CD4-positive, alpha-beta T cell (primary cell): ENCODE data around the gene CTAGE1. TPM values are rescaled to one million over a fixed set of nuclear protein-coding genes. Genes with fewer than 3 reads are reported as not detected.

Experiments used
- ATAC-seq: fragments of 200-7000 bp; cut with Tn5 transposase; one replicate; pipeline ENCODE4 v1.10.0; 2022; ENCODE audit warnings: mild to moderate bottlenecking; ENCODE audit not compliant: poor library complexity
- CTCF ChIA-PET: fragments of 350-600 bp; sonication (Branson Sonifier 250); formaldehyde crosslinking; loops from one replicate; lab custom pipeline; 2021; ENCODE audit warnings: antibody characterized with exemption, inconsistent platforms; lab: Charles Lee
- POLR2A ChIA-PET: fragments of 350-600 bp; sonication (Branson Sonifier 250); formaldehyde crosslinking; loops from one replicate; lab custom pipeline; 2021; ENCODE audit warnings: antibody characterized with exemption, inconsistent platforms; lab: Charles Lee
- DNase-seq, 14 experiments: peaks; one replicate each; pipeline ENCODE4 v3.0.0-alpha.2; 2013 to 2020; ENCODE audit warnings: mixed read lengths in 2 of 14
- H3K27ac ChIP-seq, 2 donors: one replicate each; pipeline versions ENCODE4 v1.5.1 to v1.7.0; 2013; ENCODE audit warnings: low read length in 2 of 2, low read depth in 1 of 2, mild to moderate bottlenecking in 1 of 2
- H3K27me3 ChIP-seq, 2 experiments: 1 replicate in 1 of 2; 2 replicates in 1 of 2; pipeline versions ENCODE4 v1.6.1 to v1.7.0; 2013; ENCODE audit warnings: low read length in 2 of 2, control low read depth in 1 of 2, mild to moderate bottlenecking in 1 of 2, moderate library complexity in 1 of 2; ENCODE audit not compliant: insufficient read depth in 2 of 2, control insufficient read depth in 1 of 2
- H3K36me3 ChIP-seq: one replicate; pipeline ENCODE4 v1.6.1; 2013; ENCODE audit warnings: low read length, control low read depth; ENCODE audit not compliant: insufficient read depth
- H3K4me1 ChIP-seq: one replicate; pipeline ENCODE4 v1.6.1; 2013; ENCODE audit warnings: low read length, control low read depth; ENCODE audit not compliant: insufficient read depth
- H3K4me3 ChIP-seq: one replicate; pipeline ENCODE4 v1.5.1; 2013; ENCODE audit warnings: mild to moderate bottlenecking, low read length, moderate library complexity
- H3K9me3 ChIP-seq, 2 experiments: 1 replicate in 1 of 2; 2 replicates in 1 of 2; pipeline versions ENCODE4 v1.6.1 to v1.7.0; 2013; ENCODE audit warnings: low read length in 2 of 2, mild to moderate bottlenecking in 2 of 2, control low read depth in 1 of 2, moderate library complexity in 1 of 2; ENCODE audit not compliant: control insufficient read depth in 1 of 2, insufficient read depth in 1 of 2
- H3K27ac Mint-ChIP-seq: one replicate; pipeline ENCODE4 v1.8.0; 2020; ENCODE audit warnings: mixed read lengths
- H3K27me3 Mint-ChIP-seq: one replicate; pipeline ENCODE4 v1.8.0; 2021; ENCODE audit warnings: mixed read lengths
- H3K36me3 Mint-ChIP-seq: one replicate; pipeline ENCODE4 v1.8.0; 2021; ENCODE audit warnings: low read depth, mixed read lengths
- H3K4me1 Mint-ChIP-seq: one replicate; pipeline ENCODE4 v1.8.0; 2021; ENCODE audit warnings: low read depth, mixed read lengths
- H3K4me3 Mint-ChIP-seq: one replicate; pipeline ENCODE4 v1.8.0; 2020; ENCODE audit warnings: mild to moderate bottlenecking, mixed read lengths
- H3K9me3 Mint-ChIP-seq: one replicate; pipeline ENCODE4 v1.8.0; 2020; ENCODE audit warnings: mixed read lengths
- CTCF ChIP-seq: fragments of 200-600 bp; IDR thresholded peaks from one replicate; pipeline ENCODE4 v1.8.0; 2022; ENCODE audit warnings: antibody characterized with exemption, mild to moderate bottlenecking
- intact Hi-C, 2 experiments: fragments of 100-400 bp; cut with DNase I in 1 of 2; cut with micrococcal nuclease in 1 of 2; formaldehyde crosslinking; loops; one replicate each; pipeline versions ENCODE4 v1.15.1 to v1.9.0; 2023 to 2025; cut with DNase I, micrococcal nuclease
- total RNA-seq, 174 experiments: library from RNA in 2 of 174; stranded (reverse) in 2 of 174; gene quantifications; one replicate each; pipeline ENCODE4 v1.2.3 and lab custom pipeline; 2021 to 2026

The CTAGE1 gene
- total RNA-seq, 2 experiments from 2014 or later: not detected

- intact Hi-C loops: no loop called here
- ATAC-seq (peak; percentile 32), DNase-seq (peak in 9 of 14 experiments; percentile 2 to 80 (median 13))
- Mint-ChIP-seq H3K4me1 (no peaks in the 10 kb centered on the region), H3K9me3 (peaks cover 5% of the 10 kb centered on the region), H3K27me3 (no peaks in the 10 kb centered on the region), H3K36me3 (no peaks in the 10 kb centered on the region), H3K27ac (no peak overlapping the region), H3K4me3 (no peak overlapping the region)
- ChIA-PET POLR2A (no interaction called here), CTCF (no interaction called here)
- no peak for TF ChIP-seq CTCF
- Histone ChIP-seq H3K27me3 (no peaks in the 10 kb centered on the region), H3K36me3 (no peaks in the 10 kb centered on the region), H3K4me1 (no peaks in the 10 kb centered on the region), H3K9me3 (peaks cover 0 to 11% of the 10 kb centered on the region in 2 experiments), H3K4me3 (no peak overlapping the region), H3K27ac (no peak overlapping the region)
Measured at GRCh38 chr18:22391407-22392345, 26.0 kb downstream of the CTAGE1 start.

GRCh38 chr18:22387787-22388186 lies 29.9 kb downstream of the CTAGE1 start:
- no peak overlapping the region for H3K4me3 Mint-ChIP-seq
- Histone ChIP-seq H3K4me3 (no peak overlapping the region), H3K4me1 (no peaks in the 10 kb centered on the region), H3K9me3 (peaks cover 0 to 10% of the 10 kb centered on the region in 2 experiments), H3K27ac (no peak overlapping the region), H3K36me3 (no peaks in the 10 kb centered on the region), H3K27me3 (no peaks in the 10 kb centered on the region)
- H3K4me1 Mint-ChIP-seq: no peaks in the 10 kb centered on the region
- POLR2A ChIA-PET: no interaction called here
- H3K36me3 Mint-ChIP-seq: no peaks in the 10 kb centered on the region
- ATAC-seq: no peak
- intact Hi-C loops: no loop called here
- no peak for DNase-seq
- H3K27me3 Mint-ChIP-seq: no peaks in the 10 kb centered on the region
- peaks cover 5% of the 10 kb centered on the region for H3K9me3 Mint-ChIP-seq
- TF ChIP-seq CTCF: no peak
- no peak overlapping the region for H3K27ac Mint-ChIP-seq
- CTCF ChIA-PET: no interaction called here

GRCh38 chr18:22387364-22387763 lies 30.4 kb downstream of the CTAGE1 start:
- peaks cover 5% of the 10 kb centered on the region for H3K9me3 Mint-ChIP-seq
- TF ChIP-seq CTCF: no peak
- H3K9me3 ChIP-seq: peaks cover 0 to 10% of the 10 kb centered on the region in 2 experiments
- ChIA-PET CTCF (no interaction called here), POLR2A (interaction anchor here (0.8 kb wide), 1 partner anchor 229 kb away, joined by 3 read pairs; no protein-coding TSS in a partner anchor)
- H3K4me1 Mint-ChIP-seq: no peaks in the 10 kb centered on the region
- H3K4me3 Mint-ChIP-seq: no peak overlapping the region
- H3K27me3 ChIP-seq: no peaks in the 10 kb centered on the region
- no peak for ATAC-seq
- no peak overlapping the region for H3K27ac ChIP-seq
- H3K4me1 ChIP-seq: no peaks in the 10 kb centered on the region
- DNase-seq: no peak
- H3K36me3 ChIP-seq: no peaks in the 10 kb centered on the region
- no peaks in the 10 kb centered on the region for H3K27me3 Mint-ChIP-seq
- no peak overlapping the region for H3K27ac Mint-ChIP-seq
- intact Hi-C loops: no loop called here
- H3K36me3 Mint-ChIP-seq: no peaks in the 10 kb centered on the region
- H3K4me3 ChIP-seq: no peak overlapping the region
